Measurements from ENCODE around the gene GALR3.

- TF ChIP-seq REST (IDR thresholded peaks at IDR 0.05; ENCODE audit: insufficient read depth in 1 of 2, low read depth in 2 of 2, low read length in 2 of 2) (no peak), TAF1 (IDR thresholded peaks at IDR 0.05; ENCODE audit: borderline replicate concordance, insufficient read depth, low read length) (no peak), SIN3A (IDR thresholded peaks at IDR 0.05; ENCODE audit: borderline replicate concordance, insufficient read depth, low read length) (no peak)
These were observed 10.1 kb upstream of the GALR3 start for GRCh38 chr22:37812869-37813678.
